AG08395 (cell line): ENCODE measurements around the gene KLC1.

ENCODE experiments used
- DNase-seq: peaks from one replicate; pipeline ENCODE4 v3.0.0; 2012; ENCODE audit warnings: mixed read lengths, low spot score

Gene KLC1

DNA sequence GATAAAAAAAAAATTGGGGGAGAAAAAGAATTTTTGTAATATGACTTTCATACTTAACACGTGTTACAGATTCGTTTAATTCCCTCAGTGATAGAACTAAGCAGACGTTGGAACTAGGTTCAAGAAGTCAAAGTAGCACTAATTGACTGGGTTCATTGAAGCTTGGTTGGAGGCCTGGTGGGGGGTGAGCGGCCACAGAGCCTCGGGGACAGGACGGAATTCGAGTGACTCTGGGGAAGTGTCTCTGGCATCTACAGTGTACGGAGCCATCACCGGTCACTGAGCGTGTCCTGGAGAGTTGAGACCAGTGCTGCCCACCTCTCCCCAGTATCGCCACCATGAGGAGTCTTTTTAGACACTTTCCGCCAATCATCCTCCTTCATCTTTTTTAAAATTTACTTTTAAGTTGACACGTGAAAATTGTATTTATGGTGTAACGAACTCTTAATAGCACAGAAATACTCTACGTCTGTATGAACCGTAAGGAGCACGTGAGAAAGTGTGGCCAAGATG, 87.9 kb downstream of the KLC1 start:
- no peak for DNase-seq

DNA sequence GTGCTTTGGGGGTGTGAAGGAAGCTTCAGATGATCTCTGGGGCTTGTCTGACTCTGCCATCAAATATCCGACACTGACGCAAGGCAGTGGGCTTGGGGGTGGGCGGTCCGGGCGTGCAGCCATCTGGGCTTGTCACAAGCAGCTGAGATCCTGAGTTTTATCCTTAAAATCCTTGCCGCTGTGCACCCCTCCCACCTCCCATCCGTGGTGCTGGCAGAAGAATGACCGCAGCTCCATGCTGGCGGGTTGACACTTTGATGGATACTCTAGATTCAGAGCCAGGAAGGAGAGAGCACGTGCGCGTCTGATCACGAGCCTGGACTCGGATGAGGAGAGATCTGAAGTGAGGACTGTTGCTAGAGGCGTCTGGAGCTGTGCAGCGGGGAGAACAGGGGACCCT, 89.6 kb downstream of the KLC1 start:
- DNase-seq: no peak

DNA sequence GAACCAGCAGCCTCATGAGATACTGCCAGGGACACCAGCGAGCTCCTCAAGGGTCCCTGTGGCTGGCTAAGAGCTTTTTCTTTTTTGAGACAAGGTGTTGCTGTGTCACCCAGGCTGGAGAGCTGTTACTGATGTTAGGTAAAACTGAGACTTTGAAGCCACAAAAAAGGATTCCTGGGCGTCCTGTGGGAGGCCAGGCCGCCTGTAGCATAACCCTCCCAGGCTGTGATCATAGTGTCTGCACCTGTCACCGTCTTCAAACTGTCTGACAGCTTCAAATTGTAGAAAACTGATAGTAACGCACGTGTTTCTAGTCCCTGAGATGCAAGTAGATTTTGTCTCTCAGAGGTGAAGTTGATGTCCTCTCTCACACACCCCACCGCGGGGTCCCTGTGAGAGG, 90.7 kb downstream of the KLC1 start:
- DNase-seq: no peak

- DNase-seq: no peak
Measured at GRCh38 chr14:103721334-103722120, 92.5 kb downstream of the KLC1 start.

- no peak for DNase-seq
Measured at GRCh38 chr14:103723748-103724081, 94.7 kb downstream of the KLC1 start.

GRCh38 chr14:103724116-103724515, 95.1 kb downstream of the KLC1 start:
- DNase-seq: peak; percentile 49

- DNase-seq: no peak
Measured at GRCh38 chr14:103725001-103725682, 96.1 kb downstream of the KLC1 start.

DNA sequence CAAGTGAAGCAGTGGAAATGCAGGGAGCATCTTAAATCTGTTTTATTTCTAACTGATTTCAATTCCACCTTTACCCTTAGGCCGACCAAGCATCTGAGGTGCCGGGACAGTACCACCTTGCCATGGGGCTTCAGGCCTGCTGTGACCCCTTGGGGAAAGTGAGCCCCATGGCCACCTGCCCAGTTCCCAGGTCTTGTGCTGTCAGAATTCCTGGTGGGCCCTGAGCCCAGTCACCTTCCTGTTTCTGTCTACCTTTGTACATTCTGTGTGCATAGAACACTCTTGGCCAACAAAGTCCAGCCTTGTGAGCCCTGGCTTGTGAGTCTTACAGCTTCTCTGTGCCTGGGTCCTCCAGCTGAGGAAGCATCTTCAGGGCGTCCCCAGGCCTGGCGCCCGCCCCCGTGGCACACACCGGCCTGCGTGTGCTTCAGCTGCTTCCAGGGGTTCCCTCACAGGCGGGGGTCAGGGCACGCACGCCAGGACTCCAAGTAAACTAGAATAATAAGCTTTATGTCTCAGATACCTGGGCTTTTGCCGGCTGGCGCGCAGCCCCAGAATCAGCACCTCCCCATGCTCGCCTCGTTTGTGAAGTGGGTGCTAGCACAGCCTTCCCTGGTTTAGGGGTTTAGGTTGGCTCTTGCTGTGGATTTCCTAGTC, 96.9 kb downstream of the KLC1 start:
- DNase-seq: no peak

- no peak for DNase-seq
Measured at GRCh38 chr14:103726474-103726873, 97.5 kb downstream of the KLC1 start.

DNA sequence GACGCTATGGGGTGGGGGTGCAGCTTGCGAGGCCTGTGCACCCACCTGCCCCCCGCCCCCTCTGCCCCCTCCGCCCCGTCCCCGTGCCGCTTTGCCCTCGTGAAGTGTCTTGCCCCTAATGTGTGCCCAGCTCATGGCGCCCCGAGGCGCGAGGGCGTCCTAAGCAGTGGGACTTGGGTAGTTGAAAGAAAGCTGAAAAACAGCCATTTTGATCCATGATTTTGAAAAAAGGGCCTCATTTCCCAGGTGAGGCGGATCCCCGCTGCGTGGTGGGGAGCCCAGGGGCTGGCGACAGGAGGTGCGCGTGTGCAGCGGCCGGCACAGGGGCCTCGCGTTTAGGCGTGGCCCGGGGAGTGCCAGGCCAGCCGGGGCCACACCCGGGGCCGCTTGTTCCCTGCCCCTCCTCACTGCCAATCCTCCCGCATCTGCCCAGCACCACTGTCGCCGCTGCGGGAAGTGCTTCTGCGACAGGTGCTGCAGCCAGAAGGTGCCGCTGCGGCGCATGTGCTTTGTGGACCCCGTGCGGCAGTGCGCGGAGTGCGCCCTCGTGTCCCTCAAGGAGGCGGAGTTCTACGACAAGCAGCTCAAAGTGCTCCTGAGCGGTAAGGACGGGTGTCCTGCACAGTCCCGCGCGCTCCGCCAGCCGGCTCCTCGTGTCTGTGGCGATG, 98.4 kb downstream of the KLC1 start:
- no peak for DNase-seq

DNA sequence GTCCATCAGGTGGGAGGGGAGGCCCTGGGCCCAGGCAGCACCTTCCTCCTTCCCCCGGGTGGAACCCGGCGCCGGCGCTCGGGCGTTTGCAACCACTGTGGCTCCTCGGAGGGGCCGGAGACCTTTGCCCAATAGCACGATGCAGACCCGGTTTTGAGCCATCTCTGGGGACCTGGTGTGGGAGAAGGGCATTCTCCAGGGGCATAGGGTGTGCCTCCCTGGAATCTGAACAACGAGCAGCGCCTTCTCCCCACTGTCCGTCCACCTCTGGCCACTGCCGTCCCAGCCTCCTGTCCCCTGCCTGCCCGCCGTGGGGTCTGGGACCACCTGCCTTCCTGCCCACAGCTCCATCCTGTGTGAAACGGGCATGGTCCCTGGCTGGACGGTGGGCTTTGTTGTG, 99.1 kb downstream of the KLC1 start:
- no peak for DNase-seq

GRCh38 chr14:103728721-103729120, 99.7 kb downstream of the KLC1 start:
- DNase-seq: no peak

DNA sequence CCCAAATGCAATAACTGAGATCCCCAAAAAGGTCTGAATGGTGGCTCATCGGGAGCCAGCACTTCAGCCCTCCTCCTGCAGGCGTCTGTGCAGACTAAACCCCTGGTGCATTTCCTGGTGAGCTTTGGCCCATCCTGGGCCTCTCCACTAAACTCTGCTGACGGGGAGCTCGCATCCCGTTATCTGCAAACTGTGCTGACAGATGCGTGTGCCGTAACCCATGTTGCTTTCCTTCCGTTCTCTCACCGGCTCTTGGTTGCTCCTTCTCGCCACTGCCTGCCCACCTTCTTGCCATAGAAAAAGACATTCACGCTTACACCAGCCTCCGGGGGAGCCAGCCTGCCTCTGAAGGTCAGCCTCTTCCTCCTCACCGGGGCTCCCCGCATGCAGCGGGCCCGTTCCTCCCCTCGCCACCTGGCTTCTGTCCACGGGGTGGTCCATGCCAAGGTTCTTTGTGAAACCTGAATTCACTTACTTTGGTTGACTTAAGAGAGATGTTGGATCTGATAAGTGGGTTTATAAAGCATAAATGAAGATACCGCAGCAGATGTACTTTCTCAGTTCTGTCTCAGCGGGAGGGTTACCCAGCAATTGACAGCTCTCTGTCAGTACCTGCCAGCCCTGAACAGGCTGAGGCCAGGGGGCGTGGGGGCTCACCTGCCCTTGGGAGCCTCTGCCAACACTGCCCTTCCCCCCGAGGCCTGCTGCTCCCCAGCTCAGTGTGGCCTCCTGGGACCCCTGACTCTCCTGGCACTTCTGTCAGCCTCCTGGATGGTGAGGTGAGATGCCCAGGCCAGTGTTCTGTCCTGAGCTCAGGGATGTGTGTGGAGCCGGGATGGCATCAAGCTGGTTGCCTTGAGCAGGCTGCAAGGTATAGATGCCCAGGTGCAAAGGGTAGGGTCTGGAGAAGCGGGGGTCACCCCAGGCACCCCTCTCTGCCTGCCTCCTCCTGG, 100.8 kb downstream of the KLC1 start:
- DNase-seq: no peak

DNA sequence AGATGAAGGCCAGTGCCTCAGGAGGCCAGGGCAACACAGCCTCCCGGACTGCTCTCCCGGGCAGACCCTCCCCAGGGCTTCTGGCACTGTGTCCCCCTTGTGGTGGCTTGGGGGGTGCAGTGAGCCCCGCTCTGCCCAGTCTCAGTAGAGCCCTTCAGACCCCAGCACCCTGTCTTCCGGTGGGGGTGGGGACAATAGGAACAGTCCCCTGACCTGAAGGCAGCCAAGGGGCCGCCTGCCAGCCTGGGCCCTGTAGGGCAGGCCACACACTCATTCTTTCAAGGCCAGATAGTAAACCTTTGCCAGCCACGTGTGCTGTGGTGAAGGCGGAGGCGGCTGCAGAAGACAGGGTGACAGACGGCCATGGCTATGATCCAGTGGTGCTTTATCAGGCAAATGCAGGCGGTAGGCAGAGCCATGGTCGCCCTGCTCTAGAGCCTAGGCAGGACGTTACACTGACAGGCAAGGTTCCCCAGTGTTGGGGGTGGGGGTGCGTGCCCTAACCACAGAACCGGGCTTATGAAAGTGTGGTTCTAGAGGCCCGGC, 101.6 kb downstream of the KLC1 start:
- DNase-seq: no peak

GRCh38 chr14:103731481-103731880, 102.5 kb downstream of the KLC1 start:
- DNase-seq: no peak

DNA sequence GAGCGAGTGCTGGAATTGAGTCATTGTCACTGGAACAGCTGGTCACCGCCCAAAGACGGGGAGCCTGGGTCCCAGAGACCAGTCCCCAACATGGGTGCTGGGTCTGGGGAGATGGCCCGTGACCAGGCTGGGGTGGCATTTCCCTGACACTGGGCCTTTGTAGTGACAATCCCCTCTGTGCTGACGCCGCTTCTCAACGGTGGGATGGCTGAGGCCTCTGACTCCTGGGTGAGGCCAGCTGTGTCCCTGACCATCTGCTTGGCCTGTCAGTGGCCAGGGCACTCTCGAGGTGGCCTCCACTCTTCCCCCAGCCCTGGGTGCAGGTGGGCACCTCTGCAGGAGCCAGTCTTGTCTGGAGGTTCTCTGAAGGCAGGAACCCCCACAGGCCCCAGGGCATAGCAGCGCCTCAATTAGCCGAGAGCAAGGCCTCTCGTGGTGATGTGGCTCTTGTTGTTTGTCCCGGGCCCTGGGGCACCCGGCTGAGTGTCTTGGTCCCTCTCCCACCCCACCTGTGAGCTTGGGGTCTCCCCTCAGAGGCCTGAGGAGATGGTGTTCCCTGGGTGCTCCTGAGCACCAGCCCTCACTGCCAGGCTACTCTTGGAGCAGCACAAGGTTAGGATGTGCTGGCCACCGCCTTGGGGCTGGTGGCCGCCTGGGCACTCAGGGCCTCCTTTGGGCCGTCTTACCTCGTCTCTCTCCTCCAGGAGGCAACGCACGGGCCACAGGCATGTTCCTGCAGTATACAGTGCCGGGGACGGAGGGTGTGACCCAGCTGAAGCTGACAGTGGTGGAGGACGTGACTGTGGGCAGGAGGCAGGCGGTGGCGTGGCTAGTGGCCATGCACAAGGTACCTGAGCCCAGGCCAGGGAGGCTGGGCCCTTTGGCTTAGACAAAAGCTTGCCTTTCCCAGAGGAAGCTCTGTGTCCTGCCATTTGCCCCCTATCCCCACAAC, 103.2 kb downstream of the KLC1 start:
- DNase-seq: no peak

DNA sequence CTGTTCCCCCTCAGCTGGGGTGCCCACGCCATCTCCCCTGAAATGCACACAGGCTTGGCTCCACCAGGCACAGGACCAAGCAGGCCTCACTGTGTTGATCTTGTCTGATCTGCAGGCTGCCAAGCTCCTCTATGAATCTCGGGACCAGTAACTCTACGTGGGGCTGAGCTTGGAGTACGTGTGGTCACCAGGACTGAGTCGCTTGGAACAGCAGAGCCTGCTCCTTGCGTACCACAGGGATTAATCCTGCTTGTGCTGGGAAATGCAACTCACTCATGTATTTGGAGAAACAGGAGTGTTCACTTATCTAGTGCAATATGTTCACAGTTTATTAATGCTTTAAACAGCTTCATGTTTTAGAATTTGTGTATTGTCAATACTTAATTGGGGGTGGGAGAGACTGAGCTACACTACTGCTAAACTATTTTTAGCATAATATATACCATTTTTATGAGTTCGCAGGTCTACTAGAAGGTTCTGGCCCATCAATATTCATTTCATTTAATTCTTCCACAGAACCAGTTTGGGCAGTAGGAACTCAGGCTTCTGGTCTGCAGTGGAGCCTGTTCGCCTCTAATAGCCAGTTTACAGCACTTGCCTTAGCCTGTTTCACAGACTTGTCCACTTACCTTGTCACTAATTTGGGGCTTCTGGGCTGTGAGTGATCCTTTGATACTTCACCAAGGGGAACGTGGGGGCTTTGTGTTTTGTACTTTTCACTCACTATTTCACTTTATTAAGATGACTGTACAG, 104.0 kb downstream of the KLC1 start:
- no peak for DNase-seq

GRCh38 chr14:103733651-103734050, 104.6 kb downstream of the KLC1 start:
- DNase-seq: no peak
